HG03097 (cell line): ENCODE results near the gene ARFRP1.

Experiments used
- ATAC-seq: cut with Tn5 transposase; IDR thresholded peaks from one replicate; pipeline ENCODE4 v1.9.1; 2021; ENCODE audit not compliant: unreplicated experiment, low FRiP score

The ARFRP1 gene

DNA sequence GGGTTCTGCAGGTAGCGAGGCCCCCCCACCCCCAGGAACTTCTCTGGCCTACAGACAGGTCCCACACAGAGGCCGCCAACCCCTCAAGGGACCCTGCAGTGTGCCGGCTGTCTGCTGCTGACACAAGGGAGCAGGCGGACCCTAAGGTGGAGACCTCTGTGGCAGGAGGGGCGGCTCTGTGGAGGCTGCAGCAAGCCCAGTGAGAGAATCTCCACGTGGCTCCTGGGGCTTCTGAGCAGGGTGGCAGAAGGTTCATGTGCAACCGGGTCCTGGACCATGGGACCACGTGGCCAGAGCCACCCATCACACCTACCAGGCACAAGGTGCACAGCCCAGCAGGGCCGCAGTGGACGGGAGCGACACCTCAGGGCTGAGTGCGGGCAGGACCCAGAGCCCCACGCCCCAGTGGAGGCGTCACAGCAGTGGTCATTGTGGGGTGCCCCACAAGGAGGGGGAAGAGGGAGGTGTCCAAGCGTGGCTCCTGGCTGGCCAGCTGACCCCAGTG, 4.3 kb downstream of the ARFRP1 start:
- no peak for ATAC-seq

- ATAC-seq, result no peak
Observed at GRCh38 chr20:63702751-63703470, 4.9 kb downstream of the ARFRP1 start.

DNA sequence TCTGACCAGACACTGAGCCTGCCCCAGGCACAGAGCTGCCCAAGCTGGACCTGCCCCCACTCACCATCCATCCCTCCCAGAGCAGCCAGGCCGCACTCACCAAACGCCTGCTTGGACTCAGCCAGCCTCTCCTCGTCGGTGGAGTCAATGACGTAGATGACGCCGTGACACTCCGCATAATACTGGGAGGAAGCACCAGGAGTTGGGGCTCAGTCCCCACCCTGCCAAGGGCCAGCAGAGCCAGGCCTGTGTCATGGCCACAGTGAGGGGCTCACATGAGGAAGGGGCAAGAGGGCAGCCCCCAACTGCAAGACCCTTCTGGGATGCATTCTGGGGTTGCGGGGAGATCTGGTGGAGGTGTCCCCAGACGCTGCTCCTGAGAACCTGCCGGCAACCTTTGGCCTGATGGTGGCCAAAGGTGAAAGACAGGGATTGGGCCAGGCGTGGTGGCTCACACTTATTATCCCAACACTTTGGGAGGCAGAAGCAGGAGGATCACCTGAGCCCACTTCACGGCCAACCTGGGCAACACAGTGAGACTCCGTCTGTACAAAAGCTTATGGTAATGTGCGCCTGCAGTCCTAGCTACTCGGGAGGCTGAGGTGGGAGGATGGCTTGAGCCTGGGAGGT, 5.6 kb downstream of the ARFRP1 start:
- ATAC-seq, result no peak

GRCh38 chr20:63701329-63702035, 6.3 kb downstream of the ARFRP1 start:
- ATAC-seq, result no peak

GRCh38 chr20:63701051-63701328, 6.8 kb downstream of the ARFRP1 start:
- no peak for ATAC-seq

DNA sequence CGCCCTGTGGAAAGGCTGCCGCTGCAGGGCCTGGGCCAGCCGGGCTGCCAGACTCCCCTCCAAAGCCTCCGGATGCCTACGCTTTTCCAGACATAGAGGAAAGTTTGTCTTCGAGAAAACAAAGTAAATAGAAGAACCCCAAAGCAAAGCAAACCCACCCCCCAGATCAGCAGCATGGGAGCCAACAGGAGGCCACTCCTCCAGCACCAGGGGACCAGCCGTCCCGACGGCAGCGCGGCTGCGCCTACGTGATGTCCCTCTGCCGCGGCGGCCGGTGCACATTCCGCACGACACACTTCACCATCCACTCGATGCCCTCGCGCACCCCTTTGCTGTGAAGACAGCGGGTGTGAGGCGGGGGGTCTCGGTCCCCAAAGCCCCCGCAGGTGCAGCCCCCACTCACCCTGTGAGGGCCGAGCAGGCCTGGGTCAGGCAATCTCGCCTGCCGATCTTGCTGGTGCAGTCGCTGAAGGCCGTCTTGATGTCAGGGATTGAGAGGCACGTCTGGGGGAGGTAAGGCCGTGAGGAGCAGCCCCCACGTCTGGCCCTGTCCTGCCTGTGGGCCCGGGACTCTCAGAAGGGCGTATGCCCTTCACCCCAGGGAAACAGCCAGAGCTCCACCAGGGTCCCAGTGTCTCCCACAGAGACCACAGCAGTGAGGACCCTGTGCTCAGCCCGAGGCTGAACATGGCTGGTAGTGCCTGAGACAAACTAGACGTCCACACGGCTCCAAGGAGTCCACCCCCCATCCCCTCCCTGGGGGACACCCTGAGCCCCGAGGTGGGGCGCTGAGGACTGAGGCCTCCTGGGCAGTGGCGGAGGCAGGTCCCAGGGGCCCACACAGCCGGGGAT, 7.4 kb downstream of the ARFRP1 start:
- no peak for ATAC-seq

DNA sequence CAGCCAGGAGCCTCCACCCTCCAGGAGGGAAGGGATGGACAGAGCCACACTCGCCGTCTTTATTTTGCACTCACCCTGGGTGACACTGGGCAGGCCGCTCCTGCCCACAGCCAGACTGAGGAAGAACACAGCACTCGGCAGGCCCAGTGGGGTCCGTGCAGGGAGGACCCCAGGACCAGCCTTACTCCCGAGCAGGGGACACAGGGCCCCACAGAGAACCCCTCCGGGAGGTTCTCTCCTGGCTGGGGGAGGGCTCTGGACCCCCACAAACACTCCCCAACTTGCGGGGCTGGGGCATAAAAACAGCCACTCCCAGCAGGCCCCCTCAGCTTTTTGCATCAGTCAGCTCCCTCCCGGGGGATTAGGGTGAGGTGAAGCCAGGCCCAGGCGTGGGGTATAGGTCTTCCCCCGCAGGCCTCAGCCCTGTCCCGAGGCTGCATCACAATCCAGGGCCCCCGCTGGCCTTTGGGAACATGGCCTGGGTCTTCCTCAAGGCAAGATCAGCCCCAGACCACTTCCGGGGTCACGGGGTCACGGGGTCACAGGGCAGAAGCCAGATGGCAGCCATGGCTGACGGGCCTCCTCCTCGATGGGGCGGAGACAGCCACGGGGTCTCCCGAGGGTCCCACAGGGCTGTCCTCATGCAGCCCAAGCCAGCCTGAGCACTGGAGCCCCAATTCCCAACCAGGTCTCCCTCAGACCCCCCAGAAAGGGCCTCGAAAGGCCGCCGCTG, 8.1 kb downstream of the ARFRP1 start:
- no peak for ATAC-seq

DNA sequence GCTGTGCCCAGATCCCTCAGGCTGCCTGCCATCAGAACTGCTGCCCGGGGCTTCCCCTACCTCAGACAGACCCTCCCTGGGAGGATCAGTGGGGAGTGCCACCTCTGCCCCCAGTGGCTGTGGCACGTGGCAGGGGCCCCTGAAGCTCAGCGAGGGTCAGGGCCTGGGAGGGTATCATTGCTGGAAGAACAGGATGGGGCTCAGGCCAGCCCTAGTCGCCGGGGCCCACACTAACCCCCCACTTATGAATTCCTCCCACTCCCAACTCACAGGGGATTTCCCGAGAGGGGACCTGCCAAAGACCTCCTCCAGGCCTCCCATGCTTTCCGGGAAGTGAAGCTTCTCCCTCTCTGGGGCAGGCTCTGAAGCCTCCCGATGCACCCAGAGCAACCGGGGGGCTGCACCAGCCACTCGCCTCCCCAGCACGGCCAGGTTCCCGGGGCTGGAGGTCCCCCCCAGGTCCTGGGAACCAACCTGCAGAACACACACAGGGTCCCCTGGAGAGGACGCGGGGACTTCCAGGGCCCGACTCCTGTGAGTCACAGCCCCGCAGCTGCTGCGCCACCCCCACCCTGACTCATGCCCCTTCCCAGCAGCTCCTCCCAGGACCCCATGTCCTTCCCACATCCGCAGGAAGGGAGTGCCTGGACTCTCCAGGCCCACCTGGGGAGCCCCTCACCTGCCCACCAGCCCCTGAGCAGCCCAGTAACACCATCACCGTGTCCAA, 8.9 kb downstream of the ARFRP1 start:
- ATAC-seq, result no peak

DNA sequence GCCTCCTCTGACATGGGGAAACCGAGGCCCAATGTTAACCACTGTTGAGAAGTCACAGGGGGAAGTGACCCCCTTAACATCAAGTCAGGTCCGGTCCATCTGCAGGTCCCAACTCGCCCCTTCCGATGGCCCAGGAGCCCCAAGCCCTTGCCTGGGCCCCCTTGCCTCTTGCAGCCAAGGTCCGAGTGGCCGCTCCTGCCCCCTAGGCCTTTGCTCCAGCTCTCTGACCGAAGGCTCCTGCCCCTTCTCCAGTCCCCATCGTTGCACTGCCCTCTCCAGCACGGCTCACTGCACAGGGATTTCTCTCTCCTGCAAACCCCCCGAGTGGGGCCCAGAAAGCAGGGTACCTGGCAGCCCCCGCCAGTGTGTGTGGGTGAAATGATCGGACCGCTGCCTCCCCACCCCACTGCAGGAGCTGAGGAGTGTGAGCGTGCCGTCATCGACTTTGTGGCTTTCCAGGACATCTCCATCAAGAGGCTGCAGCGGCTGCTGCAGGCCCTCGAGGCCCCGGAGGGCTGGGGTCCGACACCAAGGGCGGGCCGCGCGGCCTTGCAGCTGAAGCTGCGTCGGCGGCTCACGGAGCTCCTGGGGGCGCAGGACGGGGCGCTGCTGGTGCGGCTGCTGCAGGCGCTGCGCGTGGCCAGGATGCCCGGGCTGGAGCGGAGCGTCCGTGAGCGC, 9.8 kb downstream of the ARFRP1 start:
- no peak for ATAC-seq

GRCh38 chr20:63697357-63697867, 10.4 kb downstream of the ARFRP1 start:
- ATAC-seq, result no peak

DNA sequence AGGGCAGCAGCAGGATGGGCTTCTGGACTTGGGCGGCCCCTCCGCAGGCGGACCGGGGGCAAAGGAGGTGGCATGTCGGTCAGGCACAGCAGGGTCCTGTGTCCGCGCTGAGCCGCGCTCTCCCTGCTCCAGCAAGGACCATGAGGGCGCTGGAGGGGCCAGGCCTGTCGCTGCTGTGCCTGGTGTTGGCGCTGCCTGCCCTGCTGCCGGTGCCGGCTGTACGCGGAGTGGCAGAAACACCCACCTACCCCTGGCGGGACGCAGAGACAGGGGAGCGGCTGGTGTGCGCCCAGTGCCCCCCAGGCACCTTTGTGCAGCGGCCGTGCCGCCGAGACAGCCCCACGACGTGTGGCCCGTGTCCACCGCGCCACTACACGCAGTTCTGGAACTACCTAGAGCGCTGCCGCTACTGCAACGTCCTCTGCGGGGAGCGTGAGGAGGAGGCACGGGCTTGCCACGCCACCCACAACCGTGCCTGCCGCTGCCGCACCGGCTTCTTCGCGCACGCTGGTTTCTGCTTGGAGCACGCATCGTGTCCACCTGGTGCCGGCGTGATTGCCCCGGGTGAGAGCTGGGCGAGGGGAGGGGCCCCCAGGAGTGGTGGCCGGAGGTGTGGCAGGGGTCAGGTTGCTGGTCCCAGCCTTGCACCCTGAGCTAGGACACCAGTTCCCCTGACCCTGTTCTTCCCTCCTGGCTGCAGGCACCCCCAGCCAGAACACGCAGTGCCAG, 11.0 kb downstream of the ARFRP1 start, which contains the start of gene TNFRSF6B:
TSS of gene TNFRSF6B (plus strand) at position 25 of the 729 bp plus-strand sequence. CDS start at position 141, 116 bp downstream.
- no peak for ATAC-seq

- no peak for ATAC-seq
Observed at GRCh38 chr20:63696306-63696627, 11.5 kb downstream of the ARFRP1 start.

DNA sequence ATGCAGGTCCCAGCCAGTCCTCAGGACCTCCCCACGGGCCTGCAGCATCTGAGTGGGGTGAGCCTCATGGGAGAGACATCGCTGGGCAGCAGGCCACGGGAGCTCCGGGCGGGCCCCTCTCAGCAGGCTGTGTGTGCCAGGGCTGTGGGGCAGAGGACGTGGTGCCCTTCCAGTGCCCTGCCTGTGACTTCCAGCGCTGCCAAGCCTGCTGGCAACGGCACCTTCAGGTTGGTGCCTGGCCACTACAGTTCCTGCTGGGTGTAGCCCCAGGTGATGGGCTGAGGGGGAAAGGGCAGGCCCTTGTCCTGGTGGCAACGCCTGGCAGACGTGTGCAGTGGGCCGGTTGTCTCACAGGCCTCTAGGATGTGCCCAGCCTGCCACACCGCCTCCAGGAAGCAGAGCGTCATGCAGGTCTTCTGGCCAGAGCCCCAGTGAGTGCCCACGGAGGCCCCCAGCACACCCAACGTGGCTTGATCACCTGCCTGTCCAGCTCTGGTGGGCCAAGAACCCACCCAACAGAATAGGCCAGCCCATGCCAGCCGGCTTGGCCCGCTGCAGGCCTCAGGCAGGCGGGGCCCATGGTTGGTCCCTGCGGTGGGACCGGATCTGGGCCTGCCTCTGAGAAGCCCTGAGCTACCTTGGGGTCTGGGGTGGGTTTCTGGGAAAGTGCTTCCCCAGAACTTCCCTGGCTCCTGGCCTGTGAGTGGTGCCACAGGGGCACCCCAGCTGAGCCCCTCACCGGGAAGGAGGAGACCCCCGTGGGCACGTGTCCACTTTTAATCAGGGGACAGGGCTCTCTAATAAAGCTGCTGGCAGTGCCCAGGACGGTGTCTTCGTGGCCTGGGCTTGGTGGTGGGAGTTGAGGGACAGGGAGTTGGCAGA, 12.1 kb downstream of the ARFRP1 start:
- ATAC-seq, result no peak

DNA sequence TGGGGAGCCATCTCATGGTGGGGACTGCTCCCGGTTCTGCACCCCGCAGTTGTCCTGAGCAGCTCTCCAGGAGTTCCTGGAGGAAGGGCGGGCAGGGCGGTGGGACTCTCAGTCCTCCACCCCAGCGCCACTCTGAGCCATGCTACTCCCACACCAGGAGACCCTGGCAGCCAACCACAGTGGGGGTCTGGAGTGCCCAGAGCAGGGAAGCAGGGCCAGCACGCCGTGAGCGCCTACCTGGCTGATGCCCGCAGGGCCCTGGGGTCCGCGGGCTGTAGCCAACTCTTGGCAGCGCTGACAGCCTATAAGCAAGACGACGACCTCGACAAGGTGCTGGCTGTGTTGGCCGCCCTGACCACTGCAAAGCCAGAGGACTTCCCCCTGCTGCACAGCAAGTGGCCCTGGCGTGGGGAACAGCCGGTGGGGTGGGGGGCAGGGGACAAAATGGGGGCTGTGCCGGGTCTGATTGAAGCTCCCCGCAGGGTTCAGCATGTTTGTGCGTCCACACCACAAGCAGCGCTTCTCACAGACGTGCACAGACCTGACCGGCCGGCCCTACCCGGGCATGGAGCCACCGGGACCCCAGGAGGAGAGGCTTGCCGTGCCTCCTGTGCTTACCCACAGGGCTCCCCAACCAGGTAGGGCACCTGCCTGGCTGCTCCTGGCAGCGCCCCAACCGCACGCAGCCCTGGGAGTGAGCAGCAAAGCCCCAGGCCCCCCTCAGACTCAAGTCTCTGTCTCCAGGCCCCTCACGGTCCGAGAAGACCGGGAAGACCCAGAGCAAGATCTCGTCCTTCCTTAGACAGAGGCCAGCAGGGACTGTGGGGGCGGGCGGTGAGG, 13.0 kb downstream of the ARFRP1 start:
- ATAC-seq, result no peak

DNA sequence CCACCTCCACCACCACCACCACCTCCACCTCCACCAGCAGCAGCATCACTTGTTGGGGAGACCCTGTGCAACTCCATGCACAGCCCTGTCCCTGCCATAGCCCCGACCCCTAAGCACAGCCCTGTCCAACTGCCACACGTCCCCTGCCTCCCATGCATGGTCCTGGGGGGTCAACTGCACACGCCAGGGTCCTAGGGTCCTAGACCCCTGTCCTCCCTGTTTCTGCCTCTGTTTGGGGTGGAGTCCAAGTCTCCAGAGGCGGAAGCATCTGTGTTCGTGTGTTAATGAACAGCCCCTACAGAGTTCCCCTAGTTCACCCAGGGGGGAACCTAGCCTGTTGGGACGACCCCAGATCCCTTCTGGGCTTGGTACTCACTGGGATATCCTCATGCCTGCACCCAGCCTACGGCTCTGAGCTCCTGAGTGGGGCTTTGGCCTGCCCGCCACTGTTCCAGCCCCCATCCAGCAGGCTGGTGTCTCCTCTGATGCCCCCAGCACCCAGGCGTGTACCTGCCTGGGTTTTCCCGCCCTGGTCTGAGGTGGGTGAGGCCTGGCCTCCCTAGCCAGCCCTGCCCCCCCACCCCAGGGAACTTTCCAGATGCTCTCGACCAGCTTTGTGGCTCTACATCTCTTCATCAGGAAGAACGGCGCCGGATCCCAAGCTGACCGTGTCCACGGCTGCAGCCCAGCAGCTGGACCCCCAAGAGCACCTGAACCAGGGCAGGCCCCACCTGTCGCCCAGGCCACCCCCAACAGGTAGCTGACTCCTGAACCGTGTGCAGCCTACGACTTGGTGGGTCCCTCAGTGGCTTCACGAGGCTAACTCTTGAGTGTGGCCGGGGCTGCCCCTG, 13.8 kb downstream of the ARFRP1 start:
- ATAC-seq, result no peak
